Fibroblast of peridontal ligament (primary cell): ENCODE measurements around the gene HECA.
A peak's percentile ranks its signal among the peaks of the same experiment; 100 is the strongest.
"Not testable (repeated sequence)": the region's sequence is repeated elsewhere in the genome, so short reads cannot be mapped to it uniquely, and the experiment has no call there.

Experiments used
- DNase-seq: peaks from one replicate; pipeline ENCODE4 v3.0.0-alpha.2; 2010; ENCODE audit errors: extremely low read depth

Gene HECA

GRCh38 chr6:139135578-139136545 is 982 bp downstream of the HECA start:
- peak; percentile 46 for DNase-seq

GRCh38 chr6:139137706-139138105 is 2.8 kb downstream of the HECA start:
- DNase-seq, result no peak

GRCh38 chr6:139140854-139141253 is 6.0 kb downstream of the HECA start:
- DNase-seq, result not testable (repeated sequence)

GRCh38 chr6:139142262-139142661 is 7.4 kb downstream of the HECA start:
- no peak for DNase-seq

- DNase-seq, result no peak
These were observed 8.2 kb downstream of the HECA start for GRCh38 chr6:139143111-139143510.

GRCh38 chr6:139144490-139145085 is 9.7 kb downstream of the HECA start:
- DNase-seq, result no peak

- DNase-seq, result no peak
These were observed 10.8 kb downstream of the HECA start for GRCh38 chr6:139145661-139146060.

- no peak for DNase-seq
These were observed 11.4 kb downstream of the HECA start for GRCh38 chr6:139146317-139146726.

GRCh38 chr6:139147628-139148027 is 12.7 kb downstream of the HECA start:
- DNase-seq, result no peak

GRCh38 chr6:139148557-139149235 is 13.8 kb downstream of the HECA start:
- no peak for DNase-seq

GRCh38 chr6:139149383-139149782 is 14.5 kb downstream of the HECA start:
- peak; percentile 72 for DNase-seq

- no peak for DNase-seq
These were observed 16.0 kb downstream of the HECA start for GRCh38 chr6:139150920-139151319.

- DNase-seq, result no peak
These were observed 16.7 kb downstream of the HECA start for GRCh38 chr6:139151425-139152087.

GRCh38 chr6:139152088-139152891 is 17.4 kb downstream of the HECA start:
- DNase-seq, result peak; percentile 66

GRCh38 chr6:139152892-139153271 is 18.0 kb downstream of the HECA start:
- DNase-seq, result peak; percentile 54

GRCh38 chr6:139153855-139154254 is 19.0 kb downstream of the HECA start:
- DNase-seq, result peak; percentile 77

- DNase-seq, result no peak
These were observed 20.1 kb downstream of the HECA start for GRCh38 chr6:139154881-139155547.

- no peak for DNase-seq
These were observed 21.2 kb downstream of the HECA start for GRCh38 chr6:139156102-139156501.

- no peak for DNase-seq
These were observed 21.7 kb downstream of the HECA start for GRCh38 chr6:139156551-139156950.

GRCh38 chr6:139157086-139157485 is 22.2 kb downstream of the HECA start:
- DNase-seq, result not testable (repeated sequence)

- DNase-seq, result no peak
These were observed 24.1 kb downstream of the HECA start for GRCh38 chr6:139159016-139159415.
